Colonic mucosa (tissue), 4 donors: Measurements from ENCODE around the gene SYT2. TPM values are rescaled to one million over a fixed set of nuclear protein-coding genes. Genes with fewer than 3 reads are reported as not detected.

Experiments used
- DNase-seq: peaks from one replicate; pipeline ENCODE4 v3.0.0-alpha.2; 2020
- H3K27ac ChIP-seq: fragments of 200-600 bp; one replicate; pipeline ENCODE4 v1.8.0; 2021
- H3K27me3 ChIP-seq: fragments of 200-600 bp; one replicate; pipeline ENCODE4 v1.8.0; 2021
- H3K36me3 ChIP-seq: fragments of 200-600 bp; one replicate; pipeline ENCODE4 v1.8.0; 2021
- H3K4me1 ChIP-seq: fragments of 200-600 bp; one replicate; pipeline ENCODE4 v1.8.0; 2021; ENCODE audit warnings: mild to moderate bottlenecking
- H3K4me3 ChIP-seq: fragments of 200-600 bp; one replicate; pipeline ENCODE4 v1.8.0; 2021
- H3K9ac ChIP-seq, 2 donors: one replicate each; pipeline ENCODE4 v1.7.0; 2013; ENCODE audit warnings: control low read depth in 2 of 2, low read depth in 2 of 2, low read length in 2 of 2
- H3K9me3 ChIP-seq: fragments of 200-600 bp; one replicate; pipeline ENCODE4 v1.8.0; 2021
- CTCF ChIP-seq: fragments of 200-600 bp; IDR thresholded peaks from one replicate; pipeline ENCODE4 v1.8.0; 2022; ENCODE audit warnings: antibody characterized with exemption, mild to moderate bottlenecking
- intact Hi-C: fragments of 100-400 bp; cut with DNase I; formaldehyde crosslinking; loops from one replicate; pipeline ENCODE4 v1.14.1; 2022
- total RNA-seq, 2 donors: library from RNA; stranded (reverse); fragmentation: NEBNext Ultra II Directional in 1 of 2; extraction: Animal tissue kit (Norgen Biotek cat#: 25700) in 1 of 2; gene quantifications; one replicate each; pipeline ENCODE4 v1.2.1, GENCODE V29; 2021
- donor health status: healthy.
- donor health status: DM: no; HTN: no; CAD: no.
- donor health status: DM: no; HTN: no; CAD: no.

SYT2 gene
- total RNA-seq, 2 donors from 2014 or later = 0.15 to 0.19 TPM

GRCh38 chr1:202658251-202658759 is 51.9 kb downstream of the SYT2 start:
- Histone ChIP-seq H3K36me3 (no peaks in the 10 kb centered on the region), H3K4me1 (no peaks in the 10 kb centered on the region), H3K9me3 (no peaks in the 10 kb centered on the region), H3K9ac (no peak overlapping the region), H3K27me3 (no peaks in the 10 kb centered on the region), H3K4me3 (no peak overlapping the region), H3K27ac (no peak overlapping the region)
- intact Hi-C loops = no loop called here
- no peak for TF ChIP-seq CTCF
- no peak for DNase-seq

GRCh38 chr1:202656951-202657646 is 53.2 kb downstream of the SYT2 start:
- no peak for TF ChIP-seq CTCF
- Histone ChIP-seq H3K4me3 (no peak overlapping the region), H3K4me1 (no peaks in the 10 kb centered on the region), H3K27ac (no peak overlapping the region), H3K36me3 (no peaks in the 10 kb centered on the region), H3K27me3 (no peaks in the 10 kb centered on the region), H3K9ac (no peak overlapping the region), H3K9me3 (no peaks in the 10 kb centered on the region)
- intact Hi-C loops = no loop called here
- DNase-seq = no peak

GRCh38 chr1:202656057-202656456 is 54.2 kb downstream of the SYT2 start:
- no peak for DNase-seq

GRCh38 chr1:202654079-202654478 is 56.2 kb downstream of the SYT2 start:
- intact Hi-C loops = no loop called here
- no peak overlapping the region for H3K27ac ChIP-seq
- H3K36me3 ChIP-seq = no peaks in the 10 kb centered on the region
- no peak for DNase-seq
- peaks cover 4% of the 10 kb centered on the region for H3K27me3 ChIP-seq
- no peak overlapping the region for H3K9ac ChIP-seq
- no peak overlapping the region for H3K4me3 ChIP-seq
- H3K9me3 ChIP-seq = no peaks in the 10 kb centered on the region
- TF ChIP-seq CTCF = no peak
- H3K4me1 ChIP-seq = no peaks in the 10 kb centered on the region

More at GRCh38 chr1:202656057-202656456, 54.2 kb downstream of the SYT2 start:
- Histone ChIP-seq H3K4me1 (no peaks in the 10 kb centered on the region), H3K27ac (no peak overlapping the region), H3K27me3 (no peaks in the 10 kb centered on the region), H3K9me3 (no peaks in the 10 kb centered on the region), H3K36me3 (no peaks in the 10 kb centered on the region), H3K9ac (no peak overlapping the region), H3K4me3 (no peak overlapping the region)
- intact Hi-C loops = no loop called here
- no peak for TF ChIP-seq CTCF

GRCh38 chr1:202649553-202650392 is 60.5 kb downstream of the SYT2 start:
- no peak for TF ChIP-seq CTCF
- no peaks in the 10 kb centered on the region for H3K36me3 ChIP-seq
- H3K4me3 ChIP-seq = no peak overlapping the region
- H3K9me3 ChIP-seq = no peaks in the 10 kb centered on the region
- DNase-seq = no peak
- H3K27ac ChIP-seq = no peak overlapping the region
- peaks cover 4% of the 10 kb centered on the region for H3K27me3 ChIP-seq
- intact Hi-C loops = no loop called here
- H3K9ac ChIP-seq = no peak overlapping the region
- H3K4me1 ChIP-seq = no peaks in the 10 kb centered on the region
